ENCODE results near the gene DTHD1. TPM values are rescaled to one million over a fixed set of nuclear protein-coding genes. Genes with fewer than 3 reads are reported as not detected.

Gene DTHD1
- total and polyA plus RNA-seq, 2 of the 8 experiments (the other 6 are each of a cell fraction or from before 2014, with no cell fraction given): not detected

DNA sequence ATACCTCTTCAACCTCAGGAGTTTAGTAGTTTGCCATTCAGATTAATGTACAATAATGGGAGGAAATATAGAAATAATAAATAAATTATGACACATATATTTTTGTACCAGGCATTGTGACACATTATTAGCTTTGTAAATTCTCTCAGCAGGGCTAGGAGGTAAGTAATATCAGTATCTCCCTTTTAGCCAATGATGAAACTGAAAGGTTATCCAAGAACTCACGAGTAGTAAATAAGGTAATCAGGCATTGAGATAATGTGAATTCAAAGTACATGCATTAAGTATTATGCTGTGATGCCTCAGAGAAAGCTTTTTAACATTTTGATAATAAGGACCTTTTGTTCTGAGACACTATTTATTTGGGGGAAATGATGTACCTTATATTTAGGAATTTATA, 31.8 kb upstream of the DTHD1 start:
- Histone ChIP-seq H2AFZ (ENCODE audit: low read length) (no peak overlapping the region), H2BK12ac (ENCODE audit: low read depth, low read length) (no peak overlapping the region), H4K20me1 (replicated peaks in 1 of 2; ENCODE audit: control insufficient read depth in 1 of 2, insufficient read depth in 2 of 2, low read length in 2 of 2) (no peaks in the 10 kb centered on the region), H4K91ac (replicated peaks; ENCODE audit: insufficient read length, low read length) (no peak overlapping the region), H3K79me1 (ENCODE audit: low read depth, low read length) (no peaks in the 10 kb centered on the region), H3K23ac (ENCODE audit: insufficient read length) (no peak overlapping the region), H3K79me2 (ENCODE audit: control insufficient read depth in 1 of 2, insufficient read depth in 2 of 2, low read length in 2 of 2) (no peaks in the 10 kb centered on the region), H3K27me3 (replicated peaks in 1 of 4; ENCODE audit: control insufficient read depth in 3 of 4, extremely low read depth in 1 of 4, insufficient read depth in 3 of 4, low read length in 3 of 4) (peaks cover 0 to 6% (median 2%) of the 10 kb centered on the region in 4 experiments; a peak in 4 of 7 replicates), H2BK120ac (replicated peaks; ENCODE audit: low read depth, low read length) (no peak overlapping the region), H4K8ac (ENCODE audit: extremely low read depth, insufficient read depth, low read length) (no peak overlapping the region), H3K18ac (ENCODE audit: extremely low read depth, low read length) (no peak overlapping the region), H3K23me2 (ENCODE audit: low read depth, low read length) (peaks cover 3% of the 10 kb centered on the region; the same call in 1 of the 2 replicates), H3K27ac (ENCODE audit: low read depth, low read length) (no peak overlapping the region), H2BK20ac (ENCODE audit: low read length) (no peak overlapping the region), H3K9me3 (ENCODE audit: insufficient read depth in 2 of 2, low read depth in 1 of 2, low read length in 1 of 2) (no peaks in the 10 kb centered on the region), H2BK5ac (ENCODE audit: low read depth, low read length) (no peak overlapping the region), H3K14ac (ENCODE audit: insufficient read length) (no peak overlapping the region), H3K4me1 (replicated peaks in 1 of 4; ENCODE audit: control insufficient read depth in 3 of 4, insufficient read depth in 4 of 4, low read length in 3 of 4) (no peaks in the 10 kb centered on the region), H2AK5ac (ENCODE audit: low read depth, low read length) (no peak overlapping the region), H3K4me3 (ENCODE audit: extremely low read depth in 1 of 4, insufficient read depth in 2 of 4, low read depth in 3 of 4, low read length in 4 of 4) (no peak overlapping the region), H2BK15ac (ENCODE audit: low read length) (no peak overlapping the region), H3K9ac (replicated peaks in 1 of 4; ENCODE audit: extremely low read depth in 1 of 4, low read depth in 3 of 4, low read length in 3 of 4) (no peak overlapping the region), H3K4me2 (ENCODE audit: insufficient read depth in 1 of 2, low read depth in 2 of 2, low read length in 2 of 2) (no peak overlapping the region), H4K5ac (ENCODE audit: insufficient read length, low read depth, low read length) (no peak overlapping the region), H3K4ac (replicated peaks; ENCODE audit: insufficient read length, low read depth, low read length) (no peak overlapping the region), H3K36me3 (ENCODE audit: control insufficient read depth in 2 of 4, insufficient read depth in 4 of 4, low read length in 3 of 4) (no peaks in the 10 kb centered on the region), H3K56ac (replicated peaks; ENCODE audit: insufficient read length, low read depth, low read length) (no peak overlapping the region)
- DNase-seq (ENCODE audit: low read depth in 1 of 2, low spot score in 2 of 2): no peak
- ChIA-PET CTCF (ENCODE audit: partially characterized antibody) (no interaction called here), POLR2A (ENCODE audit: partially characterized antibody) (no interaction called here)
- WGBS, 2 experiments (ENCODE audit: extremely low coverage in 1 of 2, insufficient coverage in 1 of 2, insufficient read length in 1 of 2, insufficient replicate concordance in 2 of 2, low coverage in 1 of 2, low lambda C conversion rate in 2 of 2, missing lambda C conversion rate in 1 of 2): 86% methylated on average over 1 of the region's 1 CpG; no CpG with 5 or more reads in 1 of the 2 experiments
- FAIRE-seq: no peak
- no peak for TF ChIP-seq TCF12 (IDR thresholded peaks at IDR 0.05; ENCODE audit: low read depth, low read length)
- TF ChIP-seq EP300 (IDR thresholded peaks at IDR 0.05; ENCODE audit: borderline replicate concordance in 1 of 2, low read depth in 2 of 2, low read length in 2 of 2): no peak
- TF ChIP-seq BRCA1 (IDR thresholded peaks at IDR 0.05; ENCODE audit: low read depth, low read length): no peak
- TF ChIP-seq POU5F1 (IDR thresholded peaks at IDR 0.05; ENCODE audit: low read depth, low read length): no peak
- TF ChIP-seq KDM1A (IDR thresholded peaks at IDR 0.05; ENCODE audit: borderline replicate concordance, low read length): no peak
- no peak for TF ChIP-seq SP1 (IDR thresholded peaks at IDR 0.05; ENCODE audit: low read depth, low read length)
- no peak for TF ChIP-seq ZNF274 (IDR thresholded peaks at IDR 0.05; ENCODE audit: borderline replicate concordance, extremely low read depth, low read length)
- TF ChIP-seq SP4 (IDR thresholded peaks at IDR 0.05; ENCODE audit: low read length): no peak
- no peak for TF ChIP-seq SIX5 (IDR thresholded peaks at IDR 0.05; ENCODE audit: low read depth, low read length)
- TF ChIP-seq TAF1 (IDR thresholded peaks at IDR 0.05; ENCODE audit: low read depth, low read length): no peak
- TF ChIP-seq CREB1 (IDR thresholded peaks at IDR 0.05): no peak
- no peak for TF ChIP-seq JUN (IDR thresholded peaks at IDR 0.05; ENCODE audit: low read depth, low read length)
- TF ChIP-seq, protein P1, sequence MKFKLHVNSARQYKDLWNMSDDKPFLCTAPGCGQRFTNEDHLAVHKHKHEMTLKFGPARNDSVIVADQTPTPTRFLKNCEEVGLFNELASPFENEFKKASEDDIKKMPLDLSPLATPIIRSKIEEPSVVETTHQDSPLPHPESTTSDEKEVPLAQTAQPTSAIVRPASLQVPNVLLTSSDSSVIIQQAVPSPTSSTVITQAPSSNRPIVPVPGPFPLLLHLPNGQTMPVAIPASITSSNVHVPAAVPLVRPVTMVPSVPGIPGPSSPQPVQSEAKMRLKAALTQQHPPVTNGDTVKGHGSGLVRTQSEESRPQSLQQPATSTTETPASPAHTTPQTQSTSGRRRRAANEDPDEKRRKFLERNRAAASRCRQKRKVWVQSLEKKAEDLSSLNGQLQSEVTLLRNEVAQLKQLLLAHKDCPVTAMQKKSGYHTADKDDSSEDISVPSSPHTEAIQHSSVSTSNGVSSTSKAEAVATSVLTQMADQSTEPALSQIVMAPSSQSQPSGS (IDR thresholded peaks at IDR 0.05; ENCODE audit: low read length): no peak
- no peak for TF ChIP-seq RNF2 (IDR thresholded peaks at IDR 0.05; ENCODE audit: borderline replicate concordance, low read depth, low read length, missing control alignments, poor library complexity, severe bottlenecking)
